Testis (tissue), 3 donors: Measurements from ENCODE around the gene PRRC2A. TPM values are rescaled to one million over a fixed set of nuclear protein-coding genes. Genes with fewer than 3 reads are reported as not detected.
A peak's percentile ranks its signal among the peaks of the same experiment; 100 is the strongest.

Source experiments
- DNase-seq: peaks from one replicate; pipeline ENCODE4 v3.0.0-alpha.2; 2019
- H3K27ac ChIP-seq, 2 donors: fragments of 200-600 bp; sonication (generic); one replicate each; pipeline ENCODE4 v1.5.1; 2019
- H3K27me3 ChIP-seq: fragments of 200-600 bp; sonication (generic); one replicate; pipeline ENCODE4 v1.5.1; 2019
- H3K36me3 ChIP-seq: fragments of 200-600 bp; sonication (generic); one replicate; pipeline ENCODE4 v1.5.1; 2017; ENCODE audit warnings: low read depth; ENCODE audit errors: missing control alignments
- H3K4me1 ChIP-seq: fragments of 200-600 bp; sonication (generic); one replicate; pipeline ENCODE4 v1.5.1; 2019
- H3K4me3 ChIP-seq, 2 donors: fragments of 200-600 bp; sonication (generic); one replicate each; pipeline ENCODE4 v1.5.1; 2017 to 2019
- H3K9me3 ChIP-seq: fragments of 200-600 bp; sonication (generic); one replicate; pipeline ENCODE4 v1.5.1; 2017
- POLR2A ChIP-seq: fragments of 450-650 bp; IDR thresholded peaks from one replicate; pipeline ENCODE4 v1.6.1; 2017; ENCODE audit warnings: antibody characterized with exemption, mild to moderate bottlenecking, moderate library complexity
- WGBS, 2 donors: methylation state at CpG; one replicate each; pipeline ENCODE4 v1.1.5; 2018; 5-methylcytosine and 5-hydroxymethylcytosine counted together
- intact Hi-C: fragments of 100-400 bp; cut with DNase I; formaldehyde crosslinking; loops from one replicate; pipeline ENCODE4 v1.15.1; 2023; ENCODE audit warnings: low total_unique reads
- polyA plus RNA-seq: library from polyadenylated mRNA; stranded (reverse); fragments of 350-450 nt; fragmentation: Illumina TruSeq; extraction: RNeasy Lipid Tissue Mini Kit (QIAGEN cat#74804); gene quantifications from one replicate; pipeline ENCODE4 v1.2.3, GENCODE V29; 2014; ENCODE audit warnings: low read depth, low replicate concordance; ENCODE audit not compliant: insufficient read depth
- total RNA-seq, 2 donors: library from RNA; depleted of rRNA; stranded (reverse); fragments of >200 nt; gene quantifications; one replicate each; pipeline ENCODE4 v1.2.3, GENCODE V29; 2016
- TF ChIP-seq, protein P1 (sequence below), 3 experiments: fragments of 450-650 bp in 2 of 3; fragments of 200-600 bp in 1 of 3; sonication (generic) in 1 of 3; IDR thresholded peaks; one replicate each; pipeline ENCODE4 v1.5.1; 2016 to 2019; ENCODE audit warnings: antibody characterized with exemption in 3 of 3, mild to moderate bottlenecking in 2 of 3, moderate library complexity in 1 of 3

PRRC2A gene
- total and polyA plus RNA-seq, 3 donors from 2014 or later = 288 to 473 (median 301) TPM

DNA sequence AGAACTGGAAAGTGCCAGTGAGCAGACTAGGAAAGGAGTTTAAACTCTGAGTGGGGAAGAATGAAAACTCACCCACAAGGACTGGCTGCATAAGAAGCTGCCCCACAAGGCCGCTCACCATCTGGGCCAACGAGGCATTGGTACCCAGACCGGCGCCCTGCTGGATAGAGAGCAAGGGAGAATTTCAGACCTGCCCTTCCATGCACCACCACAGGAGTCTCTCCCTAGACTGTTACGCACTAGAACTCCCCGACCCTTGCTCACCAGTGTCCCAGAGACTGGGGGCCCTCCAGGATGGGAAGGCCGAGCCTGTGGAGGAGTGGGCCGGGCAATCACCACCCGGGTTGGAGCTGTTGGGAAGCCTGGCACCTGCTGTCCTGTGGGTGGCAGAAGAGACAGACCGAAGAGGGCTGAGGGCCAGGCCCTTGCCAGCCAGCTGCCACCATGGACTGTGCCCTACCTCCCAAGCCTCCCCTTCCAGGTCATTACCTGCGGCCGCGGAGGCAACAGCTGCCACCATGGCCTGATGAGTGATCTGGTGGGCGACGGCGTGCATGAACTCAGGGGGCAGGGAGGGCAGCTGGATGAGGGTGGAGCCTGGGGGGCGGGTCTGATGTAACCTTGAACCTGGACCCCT lies 23.4 kb downstream of the PRRC2A start:
- DNase-seq = no peak
- 82 to 88% methylated on average over 8 to 15 of the region's 17 CpGs for WGBS, 2 donors
- intact Hi-C loops = no loop called here
- TF ChIP-seq, protein P1, sequence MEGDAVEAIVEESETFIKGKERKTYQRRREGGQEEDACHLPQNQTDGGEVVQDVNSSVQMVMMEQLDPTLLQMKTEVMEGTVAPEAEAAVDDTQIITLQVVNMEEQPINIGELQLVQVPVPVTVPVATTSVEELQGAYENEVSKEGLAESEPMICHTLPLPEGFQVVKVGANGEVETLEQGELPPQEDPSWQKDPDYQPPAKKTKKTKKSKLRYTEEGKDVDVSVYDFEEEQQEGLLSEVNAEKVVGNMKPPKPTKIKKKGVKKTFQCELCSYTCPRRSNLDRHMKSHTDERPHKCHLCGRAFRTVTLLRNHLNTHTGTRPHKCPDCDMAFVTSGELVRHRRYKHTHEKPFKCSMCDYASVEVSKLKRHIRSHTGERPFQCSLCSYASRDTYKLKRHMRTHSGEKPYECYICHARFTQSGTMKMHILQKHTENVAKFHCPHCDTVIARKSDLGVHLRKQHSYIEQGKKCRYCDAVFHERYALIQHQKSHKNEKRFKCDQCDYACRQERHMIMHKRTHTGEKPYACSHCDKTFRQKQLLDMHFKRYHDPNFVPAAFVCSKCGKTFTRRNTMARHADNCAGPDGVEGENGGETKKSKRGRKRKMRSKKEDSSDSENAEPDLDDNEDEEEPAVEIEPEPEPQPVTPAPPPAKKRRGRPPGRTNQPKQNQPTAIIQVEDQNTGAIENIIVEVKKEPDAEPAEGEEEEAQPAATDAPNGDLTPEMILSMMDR (IDR thresholded peaks at IDR 0.05) = no peak
- no peak for TF ChIP-seq POLR2A
- no peak overlapping the region for H3K27ac ChIP-seq
- H3K4me3 ChIP-seq = no peak overlapping the region
- no peaks in the 10 kb centered on the region for H3K27me3 ChIP-seq
- H3K4me1 ChIP-seq = no peaks in the 10 kb centered on the region
- no peaks in the 10 kb centered on the region for H3K9me3 ChIP-seq
- no peaks in the 10 kb centered on the region for H3K36me3 ChIP-seq

DNA sequence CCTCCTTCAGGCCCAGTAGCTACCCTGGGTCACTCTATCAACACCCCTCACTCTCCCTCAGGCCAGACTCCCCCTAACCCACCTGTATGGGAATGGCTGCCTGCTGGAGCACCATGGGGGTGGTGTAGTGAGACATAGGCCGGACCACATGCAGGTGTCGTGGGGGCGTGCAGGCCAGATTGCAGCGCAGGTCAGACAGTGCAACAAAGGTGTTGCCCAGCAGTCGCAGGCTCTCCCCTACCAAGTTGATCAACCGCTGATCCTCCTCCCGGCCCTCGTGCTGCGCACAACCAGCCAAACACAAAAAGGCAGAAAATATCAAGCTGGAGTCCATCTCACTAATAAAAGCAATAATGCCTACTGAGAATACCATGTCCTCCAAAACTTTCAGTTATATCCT lies 24.8 kb downstream of the PRRC2A start:
- Histone ChIP-seq H3K27me3 (no peaks in the 10 kb centered on the region), H3K36me3 (no peaks in the 10 kb centered on the region), H3K27ac (no peak overlapping the region), H3K9me3 (no peaks in the 10 kb centered on the region), H3K4me3 (no peak overlapping the region), H3K4me1 (no peaks in the 10 kb centered on the region)
- DNase-seq = no peak
- 92 to 94% methylated on average over 9 of the region's 9 CpGs for WGBS, 2 donors
- TF ChIP-seq POLR2A = no peak
- TF ChIP-seq, protein P1 (IDR thresholded peaks at IDR 0.05) = no peak
- intact Hi-C loops = no loop called here

DNA sequence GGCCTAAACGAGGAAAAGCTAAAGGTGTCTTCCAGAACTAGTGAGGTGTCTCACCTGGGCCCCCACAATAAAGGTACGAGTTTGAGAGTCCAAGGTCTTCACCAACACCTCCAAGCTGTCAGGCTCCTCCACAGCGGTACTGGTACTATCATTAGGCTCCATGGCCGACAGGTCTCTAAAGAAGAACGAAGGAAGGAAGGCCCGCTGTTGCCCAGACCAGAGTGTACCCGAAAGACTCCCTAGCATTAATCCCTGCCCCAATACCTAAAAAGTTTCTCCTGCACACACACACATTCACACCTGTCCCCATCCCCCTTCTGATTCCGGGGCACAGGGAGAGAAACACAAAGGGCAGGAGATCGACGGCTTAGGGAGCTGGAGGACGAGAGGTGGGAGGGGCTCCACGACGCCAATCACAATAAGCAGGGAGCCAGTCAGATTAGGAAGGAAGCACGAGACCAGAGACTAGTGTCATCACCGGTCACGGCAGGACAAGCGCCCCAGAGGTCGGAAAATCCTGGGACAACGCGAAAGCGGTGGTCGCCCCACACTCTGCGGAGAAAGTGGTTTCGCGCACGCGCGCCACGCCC lies 31.2 kb downstream of the PRRC2A start:
- H3K4me1 ChIP-seq = peaks cover 12% of the 10 kb centered on the region
- DNase-seq = peak; percentile 87
- TF ChIP-seq, protein P1 (IDR thresholded peaks at IDR 0.05) = no peak
- TF ChIP-seq POLR2A = no peak
- intact Hi-C loops = no loop called here
- 1 to 3% methylated on average over 24 to 29 of the region's 29 CpGs for WGBS, 2 donors
- peak overlapping the region; percentile 89 to 97 for H3K27ac ChIP-seq
- H3K4me3 ChIP-seq = peak overlapping the region; percentile 75 to 77
- no peaks in the 10 kb centered on the region for H3K9me3 ChIP-seq
- H3K36me3 ChIP-seq = no peaks in the 10 kb centered on the region
- no peaks in the 10 kb centered on the region for H3K27me3 ChIP-seq

DNA sequence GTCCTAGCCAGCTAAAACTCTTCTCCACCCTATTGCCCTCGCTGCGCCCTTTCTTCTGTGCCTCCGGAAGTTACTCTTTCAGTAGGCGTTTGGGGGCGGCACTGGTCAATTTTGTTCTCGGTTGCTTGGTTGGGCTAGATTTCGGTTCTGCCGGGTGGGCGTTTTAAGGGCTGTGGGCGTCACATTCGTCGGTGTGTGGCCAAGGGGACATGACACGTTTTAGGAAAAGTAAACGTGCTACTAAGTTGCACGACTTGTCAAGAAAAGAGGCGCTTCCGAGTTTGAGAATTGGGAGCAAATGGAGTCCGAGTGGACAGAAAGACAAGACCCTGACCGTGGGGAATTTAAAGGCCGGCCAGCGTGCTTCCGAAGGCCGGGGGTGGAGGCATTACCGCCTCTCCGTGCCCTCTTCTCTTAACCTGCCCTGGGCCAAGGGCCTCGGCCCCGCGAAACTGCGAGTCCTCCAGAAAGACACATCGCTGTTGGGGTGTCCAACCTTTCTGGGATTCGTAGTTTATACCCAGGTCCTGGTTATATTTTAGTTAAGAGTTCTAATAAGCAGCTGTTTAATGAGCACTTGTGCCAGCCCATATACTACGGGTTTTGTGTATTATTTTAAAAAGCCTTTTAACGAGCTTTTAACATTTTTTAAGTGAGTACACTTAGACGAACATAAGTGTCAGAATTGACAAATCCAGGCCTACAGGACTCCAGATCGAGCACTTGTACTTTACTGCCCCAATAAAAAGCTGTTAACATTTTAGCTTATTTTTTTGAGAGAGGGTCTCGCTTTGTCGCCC lies 32.6 kb downstream of the PRRC2A start:
- Histone ChIP-seq H3K9me3 (no peaks in the 10 kb centered on the region), H3K36me3 (no peaks in the 10 kb centered on the region), H3K27ac (peak overlapping the region; percentile 89 to 97), H3K4me3 (peak overlapping the region; percentile 75 to 77), H3K27me3 (no peaks in the 10 kb centered on the region), H3K4me1 (peaks cover 12% of the 10 kb centered on the region)
- WGBS, 2 donors = 5 to 6% methylated on average over 33 to 37 of the region's 37 CpGs
- intact Hi-C loops = no loop called here
- peak; percentile 94 for DNase-seq
- peak; percentile 68 for TF ChIP-seq POLR2A
- TF ChIP-seq, protein P1 (IDR thresholded peaks at IDR 0.05) = no peak
